Keratinocyte (primary cell): ENCODE data around the gene RING1. TPM values are rescaled to one million over a fixed set of nuclear protein-coding genes. Genes with fewer than 3 reads are reported as not detected.

Experiments used
- DNase-seq: peaks from one replicate; pipeline ENCODE4 v3.0.0-alpha.2; 2011; ENCODE audit warnings: low read depth, missing footprints, low spot score
- FAIRE-seq: peaks from 2 replicates; lab custom pipeline; 2011; peaks lifted over from hg19 to GRCh38; lab: Jason Lieb, UNC
- H2AFZ ChIP-seq: 2 replicates; pipeline ENCODE4 v1.6.0; 2012; ENCODE audit warnings: low read length, control low read depth, inconsistent platforms; ENCODE audit not compliant: control insufficient read depth
- H3K27ac ChIP-seq: 2 replicates; pipeline ENCODE4 v1.5.1; 2011; ENCODE audit warnings: low read length; ENCODE audit not compliant: control insufficient read depth, insufficient read depth
- H3K27me3 ChIP-seq: 3 replicates; pipeline ENCODE4 v1.6.0; 2011; ENCODE audit warnings: low read length; ENCODE audit not compliant: control insufficient read depth, insufficient read depth; ENCODE audit errors: extremely low read depth
- H3K36me3 ChIP-seq, 2 experiments: 2 replicates in 1 of 2; 3 replicates in 1 of 2; pipeline ENCODE4 v1.5.1; 2011; ENCODE audit warnings: low read length in 2 of 2, mild to moderate bottlenecking in 1 of 2; ENCODE audit not compliant: control insufficient read depth in 2 of 2, insufficient read depth in 2 of 2; ENCODE audit errors: extremely low read depth in 1 of 2
- H3K4me1 ChIP-seq: 3 replicates; pipeline ENCODE4 v1.5.1; 2011; ENCODE audit warnings: low read length; ENCODE audit not compliant: control insufficient read depth, insufficient read depth; ENCODE audit errors: extremely low read depth
- H3K4me2 ChIP-seq: 3 replicates; pipeline ENCODE4 v1.6.0; 2011; ENCODE audit warnings: low read depth, low read length; ENCODE audit not compliant: control insufficient read depth, insufficient read depth; ENCODE audit errors: extremely low read depth
- H3K4me3 ChIP-seq, 3 experiments: fragments of 200-600 bp in 1 of 3; sonication (generic) in 1 of 3; 2 replicates in 2 of 3; 3 replicates in 1 of 3; pipeline ENCODE4 v1.5.1; 2011 to 2016; ENCODE audit warnings: low read length in 3 of 3, mild to moderate bottlenecking in 3 of 3, control low read depth in 2 of 3, inconsistent platforms in 1 of 3, low read depth in 1 of 3, mixed read lengths in 1 of 3, mixed run types in 1 of 3, moderate library complexity in 1 of 3; ENCODE audit not compliant: control insufficient read depth in 2 of 3, insufficient read depth in 2 of 3; ENCODE audit errors: extremely low read depth in 1 of 3
- H3K79me2 ChIP-seq: 2 replicates; pipeline ENCODE4 v1.6.0; 2012; ENCODE audit warnings: low read length; ENCODE audit not compliant: control insufficient read depth, insufficient read depth
- H3K9ac ChIP-seq: 3 replicates; pipeline ENCODE4 v1.6.0; 2011; ENCODE audit warnings: low read length; ENCODE audit not compliant: control insufficient read depth, insufficient read depth; ENCODE audit errors: extremely low read depth
- H3K9me1 ChIP-seq: 3 replicates; pipeline ENCODE4 v1.6.0; 2011; ENCODE audit warnings: low read length; ENCODE audit not compliant: control insufficient read depth, insufficient read depth; ENCODE audit errors: extremely low read depth
- H3K9me3 ChIP-seq: 2 replicates; pipeline ENCODE4 v1.5.1; 2012; ENCODE audit warnings: low read depth, low read length; ENCODE audit not compliant: control insufficient read depth
- H4K20me1 ChIP-seq: 3 replicates; pipeline ENCODE4 v1.6.0; 2011; ENCODE audit warnings: low read length; ENCODE audit not compliant: control insufficient read depth, insufficient read depth; ENCODE audit errors: extremely low read depth
- CTCF ChIP-seq, 3 experiments: IDR thresholded peaks in 1 of 3; conservative IDR thresholded peaks in 1 of 3; optimal IDR thresholded peaks in 1 of 3; 2 replicates in 2 of 3; 3 replicates in 1 of 3; pipeline versions ENCODE3 to v1.5.1; 2011; ENCODE audit warnings: low read length in 3 of 3, mild to moderate bottlenecking in 3 of 3, moderate library complexity in 2 of 3, control low read depth in 1 of 3, inconsistent platforms in 1 of 3; ENCODE audit not compliant: insufficient read depth in 2 of 3; ENCODE audit errors: extremely low read depth in 1 of 3
- EZH2 ChIP-seq: IDR thresholded peaks from one replicate; pipeline ENCODE4 v1.6.1; 2012; ENCODE audit warnings: inconsistent platforms, mild to moderate bottlenecking, low read length, moderate library complexity
- dilution Hi-C: fragments of 300-500 bp; cut with MboI; formaldehyde crosslinking; loops from one replicate; pipeline ENCODE4 v1.7.0; 2020; ENCODE audit warnings: low sequenced_read_pairs; ENCODE audit not compliant: extremely low pct_ligation_motif_present
- polyA plus RNA-seq, 5 experiments: library from polyadenylated mRNA; depleted of rRNA in 3 of 5; stranded (reverse) in 3 of 5; stranded (forward) in 1 of 5; unstranded in 1 of 5; fragments of >200 nt; gene quantifications; 1 replicate in 1 of 5; 2 replicates in 3 of 5; 3 replicates in 1 of 5; pipeline versions ENCODE4 v1.2.1 to v1.2.3, GENCODE V29; 2011 to 2012; ENCODE audit warnings: missing spikeins in 2 of 5, low read depth in 1 of 5, low replicate concordance in 1 of 5

RING1 gene
- polyA plus RNA-seq, 1 donor (not counting 4 experiments of a cell fraction or from before 2014, with no cell fraction given), result 23.0 TPM

GRCh38 chr6:33248643-33248931, 40.3 kb downstream of the RING1 start:
- H3K27me3 ChIP-seq, result no peaks in the 10 kb centered on the region
- H3K4me1 ChIP-seq, result peaks cover 26% of the 10 kb centered on the region
- dilution Hi-C loops, result no loop called here
- H4K20me1 ChIP-seq, result no peaks in the 10 kb centered on the region
- peak overlapping the region; percentile 90 for H2AFZ ChIP-seq
- DNase-seq, result no peak
- FAIRE-seq, result no peak
- H3K9ac ChIP-seq, result peak overlapping the region; percentile 83
- H3K9me1 ChIP-seq, result no peaks in the 10 kb centered on the region
- peaks cover 0 to 10% of the 10 kb centered on the region in 2 experiments for H3K36me3 ChIP-seq
- H3K79me2 ChIP-seq, result no peaks in the 10 kb centered on the region
- H3K27ac ChIP-seq, result peak overlapping the region; percentile 93
- peak overlapping the region; percentile 27 to 84 (median 75) for H3K4me3 ChIP-seq
- no peak for TF ChIP-seq EZH2
- TF ChIP-seq CTCF (optimal IDR thresholded peaks at IDR 0.05 in 1 of 3, IDR thresholded peaks at IDR 0.05 in 1 of 3, conservative IDR thresholded peaks at IDR 0.05 in 1 of 3; ENCODE audit: extremely low read depth in 1 of 3, insufficient read depth in 2 of 3, low read length in 3 of 3), result no peak
- H3K4me2 ChIP-seq, result peak overlapping the region; percentile 100
- no peaks in the 10 kb centered on the region for H3K9me3 ChIP-seq

GRCh38 chr6:33248932-33249731, 40.8 kb downstream of the RING1 start:
- TF ChIP-seq EZH2, result no peak
- TF ChIP-seq CTCF (optimal IDR thresholded peaks at IDR 0.05 in 1 of 3, IDR thresholded peaks at IDR 0.05 in 1 of 3, conservative IDR thresholded peaks at IDR 0.05 in 1 of 3; ENCODE audit: extremely low read depth in 1 of 3, insufficient read depth in 2 of 3, low read length in 3 of 3), result peak in 1 of 3 experiments; percentile 25
- H3K79me2 ChIP-seq, result no peaks in the 10 kb centered on the region
- H2AFZ ChIP-seq, result peak overlapping the region; percentile 91
- dilution Hi-C loops, result no loop called here
- FAIRE-seq, result peak; percentile 81
- no peaks in the 10 kb centered on the region for H3K9me3 ChIP-seq
- peak overlapping the region; percentile 100 for H3K4me2 ChIP-seq
- peak overlapping the region; percentile 53 to 84 (median 75) for H3K4me3 ChIP-seq
- H3K9me1 ChIP-seq, result no peaks in the 10 kb centered on the region
- H3K27me3 ChIP-seq, result no peaks in the 10 kb centered on the region
- H3K9ac ChIP-seq, result peak overlapping the region; percentile 88
- peak overlapping the region; percentile 96 for H3K27ac ChIP-seq
- peak; percentile 92 for DNase-seq
- peaks cover 26% of the 10 kb centered on the region for H3K4me1 ChIP-seq
- no peaks in the 10 kb centered on the region for H4K20me1 ChIP-seq
- H3K36me3 ChIP-seq, result peaks cover 0 to 10% of the 10 kb centered on the region in 2 experiments
